SK-N-SH treated with all-trans-retinoic acid at 6 μM for 48 hours (cell line): ENCODE results near the gene DDI2.

Experiments used
- ARNTL ChIP-seq: fragments of 450-650 bp; formaldehyde crosslinking; IDR thresholded peaks from 2 replicates; pipeline ENCODE4 v1.5.0; 2020; ENCODE audit warnings: low read depth, mild to moderate bottlenecking, moderate library complexity, borderline replicate concordance
- ESRRG ChIP-seq: fragments of 250-450 bp; sonication (Bioruptor Pico); IDR thresholded peaks from 2 replicates; pipeline ENCODE4 v1.6.1; 2021; ENCODE audit warnings: mild to moderate bottlenecking
- GLIS3 ChIP-seq: fragments of 250-450 bp; sonication (Bioruptor Pico); IDR thresholded peaks from 2 replicates; pipeline ENCODE4 v1.5.0; 2020; ENCODE audit warnings: mild to moderate bottlenecking, moderate library complexity
- ISL1 ChIP-seq: fragments of 250-450 bp; sonication (Bioruptor Pico); IDR thresholded peaks from 2 replicates; pipeline ENCODE4 v2.1.2; 2022; ENCODE audit warnings: mild to moderate bottlenecking, moderate library complexity
- RARB ChIP-seq: fragments of 250-450 bp; sonication (Bioruptor Pico); IDR thresholded peaks from 2 replicates; pipeline ENCODE4 v1.8.0; 2021; ENCODE audit warnings: mild to moderate bottlenecking, moderate library complexity
- ZFP3 ChIP-seq: fragments of 250-450 bp; sonication (Bioruptor Pico); IDR thresholded peaks from 2 replicates; pipeline ENCODE4 v1.5.0; 2020; ENCODE audit warnings: mild to moderate bottlenecking, moderate library complexity
- ZNF565 ChIP-seq: fragments of 450-650 bp; formaldehyde crosslinking; conservative IDR thresholded peaks from 2 replicates; pipeline ENCODE4 v1.5.0; 2020; ENCODE audit warnings: low read depth, mild to moderate bottlenecking, moderate library complexity
- TF ChIP-seq, protein P1 (sequence below): fragments of 250-450 bp; sonication (Bioruptor Pico); IDR thresholded peaks from 2 replicates; pipeline ENCODE4 v1.5.0; 2020; ENCODE audit warnings: mild to moderate bottlenecking, moderate library complexity
- TF ChIP-seq, protein P2 (sequence below): fragments of 250-450 bp; sonication (Bioruptor Pico); IDR thresholded peaks from 2 replicates; pipeline ENCODE4 v1.5.1; 2021; ENCODE audit warnings: mild to moderate bottlenecking, moderate library complexity
- TF ChIP-seq, protein P3 (sequence below): fragments of 250-450 bp; sonication (Bioruptor Pico); IDR thresholded peaks from 2 replicates; pipeline ENCODE4 v1.5.1; 2020; ENCODE audit warnings: low read depth, mild to moderate bottlenecking, moderate library complexity
- TF ChIP-seq, protein P4 (sequence below): fragments of 250-450 bp; sonication (Bioruptor Pico); IDR thresholded peaks from 2 replicates; pipeline ENCODE4 v1.8.0; 2020; ENCODE audit warnings: mild to moderate bottlenecking, moderate library complexity, borderline replicate concordance

DNA sequence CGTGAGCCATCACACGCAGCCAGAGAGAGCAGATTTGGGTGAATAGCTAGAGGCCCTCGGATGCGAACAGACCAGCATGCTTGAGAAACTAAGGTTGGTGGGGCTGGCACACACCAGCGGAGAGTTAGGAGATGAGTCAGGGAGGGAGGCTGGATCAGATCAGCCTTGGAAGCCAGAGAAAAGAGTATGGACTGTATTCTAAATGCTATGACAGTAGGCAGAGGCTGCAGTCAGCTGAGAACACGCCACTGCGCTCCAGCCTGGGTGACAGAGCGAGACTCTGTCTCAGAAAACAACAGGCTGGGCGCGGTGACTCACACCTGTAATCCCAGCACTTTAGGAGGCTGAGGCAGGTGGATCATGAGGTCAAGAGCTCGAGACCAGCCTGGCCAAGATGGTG, 62.9 kb downstream of the DDI2 start:
- TF ChIP-seq ZFP3 (CRISPR knock-in tag) (no peak), RARB (no peak), ZNF565 (CRISPR knock-in tag) (no peak), GLIS3 (no peak), ARNTL (CRISPR knock-in tag) (no peak), ISL1 (CRISPR knock-in tag) (no peak), ESRRG (CRISPR knock-in tag) (no peak)
- TF ChIP-seq, protein P1, sequence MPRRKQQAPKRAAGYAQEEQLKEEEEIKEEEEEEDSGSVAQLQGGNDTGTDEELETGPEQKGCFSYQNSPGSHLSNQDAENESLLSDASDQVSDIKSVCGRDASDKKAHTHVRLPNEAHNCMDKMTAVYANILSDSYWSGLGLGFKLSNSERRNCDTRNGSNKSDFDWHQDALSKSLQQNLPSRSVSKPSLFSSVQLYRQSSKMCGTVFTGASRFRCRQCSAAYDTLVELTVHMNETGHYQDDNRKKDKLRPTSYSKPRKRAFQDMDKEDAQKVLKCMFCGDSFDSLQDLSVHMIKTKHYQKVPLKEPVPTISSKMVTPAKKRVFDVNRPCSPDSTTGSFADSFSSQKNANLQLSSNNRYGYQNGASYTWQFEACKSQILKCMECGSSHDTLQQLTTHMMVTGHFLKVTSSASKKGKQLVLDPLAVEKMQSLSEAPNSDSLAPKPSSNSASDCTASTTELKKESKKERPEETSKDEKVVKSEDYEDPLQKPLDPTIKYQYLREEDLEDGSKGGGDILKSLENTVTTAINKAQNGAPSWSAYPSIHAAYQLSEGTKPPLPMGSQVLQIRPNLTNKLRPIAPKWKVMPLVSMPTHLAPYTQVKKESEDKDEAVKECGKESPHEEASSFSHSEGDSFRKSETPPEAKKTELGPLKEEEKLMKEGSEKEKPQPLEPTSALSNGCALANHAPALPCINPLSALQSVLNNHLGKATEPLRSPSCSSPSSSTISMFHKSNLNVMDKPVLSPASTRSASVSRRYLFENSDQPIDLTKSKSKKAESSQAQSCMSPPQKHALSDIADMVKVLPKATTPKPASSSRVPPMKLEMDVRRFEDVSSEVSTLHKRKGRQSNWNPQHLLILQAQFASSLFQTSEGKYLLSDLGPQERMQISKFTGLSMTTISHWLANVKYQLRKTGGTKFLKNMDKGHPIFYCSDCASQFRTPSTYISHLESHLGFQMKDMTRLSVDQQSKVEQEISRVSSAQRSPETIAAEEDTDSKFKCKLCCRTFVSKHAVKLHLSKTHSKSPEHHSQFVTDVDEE (CRISPR knock-in tag), result no peak
- TF ChIP-seq, protein P2, sequence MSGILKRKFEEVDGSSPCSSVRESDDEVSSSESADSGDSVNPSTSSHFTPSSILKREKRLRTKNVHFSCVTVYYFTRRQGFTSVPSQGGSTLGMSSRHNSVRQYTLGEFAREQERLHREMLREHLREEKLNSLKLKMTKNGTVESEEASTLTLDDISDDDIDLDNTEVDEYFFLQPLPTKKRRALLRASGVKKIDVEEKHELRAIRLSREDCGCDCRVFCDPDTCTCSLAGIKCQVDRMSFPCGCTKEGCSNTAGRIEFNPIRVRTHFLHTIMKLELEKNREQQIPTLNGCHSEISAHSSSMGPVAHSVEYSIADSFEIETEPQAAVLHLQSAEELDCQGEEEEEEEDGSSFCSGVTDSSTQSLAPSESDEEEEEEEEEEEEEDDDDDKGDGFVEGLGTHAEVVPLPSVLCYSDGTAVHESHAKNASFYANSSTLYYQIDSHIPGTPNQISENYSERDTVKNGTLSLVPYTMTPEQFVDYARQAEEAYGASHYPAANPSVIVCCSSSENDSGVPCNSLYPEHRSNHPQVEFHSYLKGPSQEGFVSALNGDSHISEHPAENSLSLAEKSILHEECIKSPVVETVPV, result no peak
- TF ChIP-seq, protein P3, sequence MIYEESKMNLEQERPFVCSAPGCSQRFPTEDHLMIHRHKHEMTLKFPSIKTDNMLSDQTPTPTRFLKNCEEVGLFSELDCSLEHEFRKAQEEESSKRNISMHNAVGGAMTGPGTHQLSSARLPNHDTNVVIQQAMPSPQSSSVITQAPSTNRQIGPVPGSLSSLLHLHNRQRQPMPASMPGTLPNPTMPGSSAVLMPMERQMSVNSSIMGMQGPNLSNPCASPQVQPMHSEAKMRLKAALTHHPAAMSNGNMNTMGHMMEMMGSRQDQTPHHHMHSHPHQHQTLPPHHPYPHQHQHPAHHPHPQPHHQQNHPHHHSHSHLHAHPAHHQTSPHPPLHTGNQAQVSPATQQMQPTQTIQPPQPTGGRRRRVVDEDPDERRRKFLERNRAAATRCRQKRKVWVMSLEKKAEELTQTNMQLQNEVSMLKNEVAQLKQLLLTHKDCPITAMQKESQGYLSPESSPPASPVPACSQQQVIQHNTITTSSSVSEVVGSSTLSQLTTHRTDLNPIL (CRISPR knock-in tag), result no peak
- TF ChIP-seq, protein P4, sequence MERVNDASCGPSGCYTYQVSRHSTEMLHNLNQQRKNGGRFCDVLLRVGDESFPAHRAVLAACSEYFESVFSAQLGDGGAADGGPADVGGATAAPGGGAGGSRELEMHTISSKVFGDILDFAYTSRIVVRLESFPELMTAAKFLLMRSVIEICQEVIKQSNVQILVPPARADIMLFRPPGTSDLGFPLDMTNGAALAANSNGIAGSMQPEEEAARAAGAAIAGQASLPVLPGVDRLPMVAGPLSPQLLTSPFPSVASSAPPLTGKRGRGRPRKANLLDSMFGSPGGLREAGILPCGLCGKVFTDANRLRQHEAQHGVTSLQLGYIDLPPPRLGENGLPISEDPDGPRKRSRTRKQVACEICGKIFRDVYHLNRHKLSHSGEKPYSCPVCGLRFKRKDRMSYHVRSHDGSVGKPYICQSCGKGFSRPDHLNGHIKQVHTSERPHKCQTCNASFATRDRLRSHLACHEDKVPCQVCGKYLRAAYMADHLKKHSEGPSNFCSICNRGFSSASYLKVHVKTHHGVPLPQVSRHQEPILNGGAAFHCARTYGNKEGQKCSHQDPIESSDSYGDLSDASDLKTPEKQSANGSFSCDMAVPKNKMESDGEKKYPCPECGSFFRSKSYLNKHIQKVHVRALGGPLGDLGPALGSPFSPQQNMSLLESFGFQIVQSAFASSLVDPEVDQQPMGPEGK, result no peak
